ENCODE results near the gene KHSRP. TPM values are rescaled to one million over a fixed set of nuclear protein-coding genes. Genes with fewer than 3 reads are reported as not detected.

The KHSRP gene
- total RNA-seq, 1 experiment from 2014 or later = 288 TPM

DNA sequence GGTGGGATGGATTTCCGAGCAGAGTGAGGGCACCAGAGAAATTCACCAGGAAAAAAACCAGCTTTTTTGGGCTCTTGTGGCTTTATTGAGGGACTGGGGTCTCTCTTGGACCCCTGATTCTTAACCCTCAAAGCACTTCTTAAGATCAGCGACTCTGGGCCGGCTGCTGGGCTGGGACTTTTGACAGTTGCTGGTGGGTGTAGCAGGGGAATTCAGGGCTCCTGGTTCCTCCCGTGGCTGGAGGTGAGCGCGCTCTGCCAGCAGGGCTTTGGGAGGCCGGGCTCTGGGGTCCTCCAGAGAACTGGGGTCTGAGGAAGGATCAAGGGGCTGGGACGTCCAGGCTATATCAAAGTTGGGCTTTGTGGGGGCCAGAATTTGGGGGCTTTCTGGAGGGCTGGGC, 42.8 kb upstream of the KHSRP start:
- intact Hi-C loops (cut with micrococcal nuclease; ENCODE audit: unreplicated experiment) = no loop called here
- H3F3A ChIP-seq (ENCODE audit: insufficient read depth, low read depth) = peaks cover 7% of the 10 kb centered on the region; the same call in 1 of the 2 replicates
- H3K27me3 ChIP-seq (ENCODE audit: insufficient read depth, low read depth) = no peaks in the 10 kb centered on the region
- DNase-seq = no peak
- H3K9me2 ChIP-seq (ENCODE audit: insufficient read depth) = no peaks in the 10 kb centered on the region
- BruUV-seq (replicated peaks) = no TSS peak
- H3K4me1 ChIP-seq (replicated peaks; ENCODE audit: insufficient read depth) = peaks cover 5% of the 10 kb centered on the region
- no peaks in the 10 kb centered on the region for H3K9me3 ChIP-seq (ENCODE audit: insufficient read depth, low read depth)
- no peak overlapping the region for H2AFZ ChIP-seq
- H4K20me1 ChIP-seq (ENCODE audit: insufficient read depth) = no peaks in the 10 kb centered on the region
- no peak overlapping the region for H3K4me3 ChIP-seq
- ChIA-PET CTCF (no interaction called here), POLR2A (ENCODE audit: unreplicated experiment) (no interaction called here)
- H3K4me2 ChIP-seq = no peak overlapping the region
- H3K79me2 ChIP-seq (ENCODE audit: low read depth) = peaks cover 15% of the 10 kb centered on the region
- H3K27ac ChIP-seq = no peak overlapping the region
- TF ChIP-seq, protein P1, sequence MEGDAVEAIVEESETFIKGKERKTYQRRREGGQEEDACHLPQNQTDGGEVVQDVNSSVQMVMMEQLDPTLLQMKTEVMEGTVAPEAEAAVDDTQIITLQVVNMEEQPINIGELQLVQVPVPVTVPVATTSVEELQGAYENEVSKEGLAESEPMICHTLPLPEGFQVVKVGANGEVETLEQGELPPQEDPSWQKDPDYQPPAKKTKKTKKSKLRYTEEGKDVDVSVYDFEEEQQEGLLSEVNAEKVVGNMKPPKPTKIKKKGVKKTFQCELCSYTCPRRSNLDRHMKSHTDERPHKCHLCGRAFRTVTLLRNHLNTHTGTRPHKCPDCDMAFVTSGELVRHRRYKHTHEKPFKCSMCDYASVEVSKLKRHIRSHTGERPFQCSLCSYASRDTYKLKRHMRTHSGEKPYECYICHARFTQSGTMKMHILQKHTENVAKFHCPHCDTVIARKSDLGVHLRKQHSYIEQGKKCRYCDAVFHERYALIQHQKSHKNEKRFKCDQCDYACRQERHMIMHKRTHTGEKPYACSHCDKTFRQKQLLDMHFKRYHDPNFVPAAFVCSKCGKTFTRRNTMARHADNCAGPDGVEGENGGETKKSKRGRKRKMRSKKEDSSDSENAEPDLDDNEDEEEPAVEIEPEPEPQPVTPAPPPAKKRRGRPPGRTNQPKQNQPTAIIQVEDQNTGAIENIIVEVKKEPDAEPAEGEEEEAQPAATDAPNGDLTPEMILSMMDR (conservative IDR thresholded peaks at IDR 0.05) = no peak
- no peak for TF ChIP-seq EZH2 (IDR thresholded peaks at IDR 0.05; ENCODE audit: low read depth)
- H3K36me3 ChIP-seq (ENCODE audit: low read depth) = no peaks in the 10 kb centered on the region

DNA sequence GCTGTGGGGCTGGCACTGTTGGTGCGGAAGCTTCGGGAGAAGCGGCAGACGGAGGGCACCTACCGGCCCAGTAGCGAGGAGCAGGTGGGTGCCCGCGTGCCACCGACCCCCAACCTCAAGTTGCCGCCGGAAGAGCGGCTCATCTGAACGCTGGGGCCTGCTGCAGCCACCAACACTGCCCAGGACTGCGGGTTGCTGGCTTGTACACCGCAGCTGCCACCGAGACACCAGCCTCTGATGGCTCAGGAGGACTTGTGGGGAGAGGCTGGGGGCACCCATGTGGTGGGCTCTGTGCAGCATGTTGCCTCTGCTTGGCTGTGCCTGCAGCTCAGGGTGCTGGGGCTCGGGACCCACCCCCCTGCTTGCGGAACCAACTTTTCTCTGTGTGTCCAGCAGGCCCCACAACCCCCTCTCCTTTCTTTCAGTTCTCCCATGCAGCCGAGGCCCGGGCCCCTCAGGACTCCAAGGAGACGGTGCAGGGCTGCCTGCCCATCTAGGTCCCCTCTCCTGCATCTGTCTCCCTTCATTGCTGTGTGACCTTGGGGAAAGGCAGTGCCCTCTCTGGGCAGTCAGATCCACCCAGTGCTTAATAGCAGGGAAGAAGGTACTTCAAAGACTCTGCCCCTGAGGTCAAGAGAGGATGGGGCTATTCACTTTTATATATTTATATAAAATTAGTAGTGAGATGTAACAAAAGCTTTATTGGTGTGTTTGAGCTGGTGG, 42.1 kb upstream of the KHSRP start:
- Histone ChIP-seq H3K36me3 (ENCODE audit: low read depth) (no peaks in the 10 kb centered on the region), H3K4me1 (replicated peaks; ENCODE audit: insufficient read depth) (peaks cover 5% of the 10 kb centered on the region), H2AFZ (no peak overlapping the region), H3K9me2 (ENCODE audit: insufficient read depth) (no peaks in the 10 kb centered on the region), H3F3A (ENCODE audit: insufficient read depth, low read depth) (peaks cover 7% of the 10 kb centered on the region; the same call in 1 of the 2 replicates), H4K20me1 (ENCODE audit: insufficient read depth) (no peaks in the 10 kb centered on the region), H3K9me3 (ENCODE audit: insufficient read depth, low read depth) (no peaks in the 10 kb centered on the region), H3K27ac (no peak overlapping the region), H3K4me3 (no peak overlapping the region), H3K4me2 (no peak overlapping the region), H3K27me3 (ENCODE audit: insufficient read depth, low read depth) (no peaks in the 10 kb centered on the region), H3K79me2 (ENCODE audit: low read depth) (peaks cover 15% of the 10 kb centered on the region)
- intact Hi-C loops (cut with micrococcal nuclease; ENCODE audit: unreplicated experiment) = no loop called here
- DNase-seq = no peak
- CTCF ChIA-PET = no interaction called here
- POLR2A ChIA-PET (ENCODE audit: unreplicated experiment) = no interaction called here
- BruUV-seq (replicated peaks) = no TSS peak
- TF ChIP-seq EZH2 (IDR thresholded peaks at IDR 0.05; ENCODE audit: low read depth) = no peak
- TF ChIP-seq, protein P1 (conservative IDR thresholded peaks at IDR 0.05) = no peak

DNA sequence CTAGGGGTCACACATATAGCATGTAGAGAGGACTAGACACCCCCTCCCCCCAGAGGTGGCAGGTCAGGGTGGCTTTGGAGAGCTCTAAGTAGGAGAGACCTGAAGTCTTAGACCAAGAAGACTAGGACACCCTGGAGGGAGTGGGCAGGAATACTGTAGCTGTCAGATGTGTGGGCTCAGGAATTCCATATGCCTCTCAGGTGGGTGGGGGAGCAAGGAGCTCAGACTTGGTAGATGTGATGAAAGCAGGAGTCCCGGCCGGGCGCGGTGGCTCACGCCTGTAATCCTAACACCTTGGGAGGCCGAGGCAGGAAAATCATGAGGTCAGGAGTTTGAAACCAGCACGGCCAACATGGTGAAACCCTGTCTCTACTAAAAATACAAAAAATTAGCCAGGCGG, 41.1 kb upstream of the KHSRP start:
- Histone ChIP-seq H3K4me3 (peak overlapping the region; percentile 75; the same call in 1 of the 2 replicates), H3K9me2 (ENCODE audit: insufficient read depth) (no peaks in the 10 kb centered on the region), H3K27me3 (ENCODE audit: insufficient read depth, low read depth) (no peaks in the 10 kb centered on the region), H2AFZ (no peak overlapping the region), H3K27ac (no peak overlapping the region), H3K4me1 (replicated peaks; ENCODE audit: insufficient read depth) (peaks cover 5% of the 10 kb centered on the region), H3K79me2 (ENCODE audit: low read depth) (peaks cover 15% of the 10 kb centered on the region), H4K20me1 (ENCODE audit: insufficient read depth) (no peaks in the 10 kb centered on the region), H3K9me3 (ENCODE audit: insufficient read depth, low read depth) (no peaks in the 10 kb centered on the region), H3K4me2 (peak overlapping the region; percentile 81), H3K36me3 (ENCODE audit: low read depth) (no peaks in the 10 kb centered on the region), H3F3A (ENCODE audit: insufficient read depth, low read depth) (peaks cover 7% of the 10 kb centered on the region; the same call in 1 of the 2 replicates)
- no peak for DNase-seq
- no peak for TF ChIP-seq EZH2 (IDR thresholded peaks at IDR 0.05; ENCODE audit: low read depth)
- ChIA-PET CTCF (no interaction called here), POLR2A (ENCODE audit: unreplicated experiment) (interaction anchor here (0.6 kb wide), 1 partner anchor 31 kb away, joined by 5 read pairs; no protein-coding TSS in a partner anchor)
- BruUV-seq (replicated peaks) = no TSS peak
- intact Hi-C loops (cut with micrococcal nuclease; ENCODE audit: unreplicated experiment) = no loop called here
